Measurements from ENCODE around the gene FOXO1. TPM values are rescaled to one million over a fixed set of nuclear protein-coding genes. Genes with fewer than 3 reads are reported as not detected.

FOXO1 gene
- total and polyA plus RNA-seq, 2 of the 13 experiments (the other 11 are each of a cell fraction or from before 2014, with no cell fraction given), result 8.1 to 13.1 TPM

GRCh38 chr13:40665126-40666044 lies 1.1 kb downstream of the FOXO1 start (continued):
- TF ChIP-seq PHF8 (CRISPR knock-in tag; IDR thresholded peaks at IDR 0.05), result peak; percentile 52
- TF ChIP-seq ZNF569 (CRISPR knock-in tag; IDR thresholded peaks at IDR 0.05; ENCODE audit: borderline replicate concordance), result no peak
- TF ChIP-seq POLR2A (IDR thresholded peaks at IDR 0.05; ENCODE audit: insufficient read depth in 1 of 2, low read depth in 2 of 2, low read length in 2 of 2), result 0 out of 4 replicates have a peak, but pooled peaks of 1 of the 2 experiments have one; percentile 21
- TF ChIP-seq FLYWCH1 (CRISPR knock-in tag; IDR thresholded peaks at IDR 0.05), result no peak
- TF ChIP-seq, protein P1, sequence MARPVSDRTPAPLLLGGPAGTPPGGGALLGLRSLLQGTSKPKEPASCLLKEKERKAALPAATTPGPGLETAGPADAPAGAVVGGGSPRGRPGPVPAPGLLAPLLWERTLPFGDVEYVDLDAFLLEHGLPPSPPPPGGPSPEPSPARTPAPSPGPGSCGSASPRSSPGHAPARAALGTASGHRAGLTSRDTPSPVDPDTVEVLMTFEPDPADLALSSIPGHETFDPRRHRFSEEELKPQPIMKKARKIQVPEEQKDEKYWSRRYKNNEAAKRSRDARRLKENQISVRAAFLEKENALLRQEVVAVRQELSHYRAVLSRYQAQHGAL (CRISPR knock-in tag; IDR thresholded peaks at IDR 0.05; ENCODE audit: not compliant biosample characterization), result no peak
- TF ChIP-seq SATB2 (CRISPR knock-in tag; IDR thresholded peaks at IDR 0.05), result 0 out of 2 replicates have a peak, but pooled peaks have one; percentile 23
- TF ChIP-seq TEF (CRISPR knock-in tag; IDR thresholded peaks at IDR 0.05), result 0 out of 2 replicates have a peak, but pooled peaks have one; percentile 6
- TF ChIP-seq ZIK1 (CRISPR knock-in tag; IDR thresholded peaks at IDR 0.05; ENCODE audit: borderline replicate concordance, low read depth), result 0 out of 2 replicates have a peak, but pooled peaks have one; percentile 6
- peak; percentile 66 for TF ChIP-seq STAG1 (CRISPR knock-in tag; IDR thresholded peaks at IDR 0.05)
- TF ChIP-seq, protein P2, sequence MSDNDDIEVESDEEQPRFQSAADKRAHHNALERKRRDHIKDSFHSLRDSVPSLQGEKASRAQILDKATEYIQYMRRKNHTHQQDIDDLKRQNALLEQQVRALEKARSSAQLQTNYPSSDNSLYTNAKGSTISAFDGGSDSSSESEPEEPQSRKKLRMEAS (IDR thresholded peaks at IDR 0.05), result 0 out of 2 replicates have a peak, but pooled peaks have one; percentile 4
- TF ChIP-seq CTCF (CRISPR knock-in tag; IDR thresholded peaks at IDR 0.05), result peak; percentile 62
- TF ChIP-seq ZKSCAN1 (IDR thresholded peaks at IDR 0.05; ENCODE audit: low read length), result no peak
- TF ChIP-seq, protein P3, sequence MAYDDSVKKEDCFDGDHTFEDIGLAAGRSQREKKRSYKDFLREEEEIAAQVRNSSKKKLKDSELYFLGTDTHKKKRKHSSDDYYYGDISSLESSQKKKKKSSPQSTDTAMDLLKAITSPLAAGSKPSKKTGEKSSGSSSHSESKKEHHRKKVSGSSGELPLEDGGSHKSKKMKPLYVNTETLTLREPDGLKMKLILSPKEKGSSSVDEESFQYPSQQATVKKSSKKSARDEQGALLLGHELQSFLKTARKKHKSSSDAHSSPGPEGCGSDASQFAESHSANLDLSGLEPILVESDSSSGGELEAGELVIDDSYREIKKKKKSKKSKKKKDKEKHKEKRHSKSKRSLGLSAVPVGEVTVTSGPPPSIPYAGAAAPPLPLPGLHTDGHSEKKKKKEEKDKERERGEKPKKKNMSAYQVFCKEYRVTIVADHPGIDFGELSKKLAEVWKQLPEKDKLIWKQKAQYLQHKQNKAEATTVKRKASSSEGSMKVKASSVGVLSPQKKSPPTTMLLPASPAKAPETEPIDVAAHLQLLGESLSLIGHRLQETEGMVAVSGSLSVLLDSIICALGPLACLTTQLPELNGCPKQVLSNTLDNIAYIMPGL (CRISPR knock-in tag; IDR thresholded peaks at IDR 0.05; ENCODE audit: borderline replicate concordance in 1 of 2, low read depth in 1 of 2), result peak in 1 of 2 experiments; percentile 55; a peak in 3 of 4 replicates
- 0 out of 2 replicates have a peak, but pooled peaks have one; percentile 3 for TF ChIP-seq KLF12 (CRISPR knock-in tag; IDR thresholded peaks at IDR 0.05; ENCODE audit: borderline replicate concordance)
- peak; percentile 27; the same call in 1 of the 2 replicates for TF ChIP-seq ZNF430 (CRISPR knock-in tag; IDR thresholded peaks at IDR 0.05)
- TF ChIP-seq MED13 (CRISPR knock-in tag; IDR thresholded peaks at IDR 0.05), result 0 out of 2 replicates have a peak, but pooled peaks have one; percentile 4
- TF ChIP-seq MLX (CRISPR knock-in tag; IDR thresholded peaks at IDR 0.05), result no peak
- no peak for TF ChIP-seq NONO (IDR thresholded peaks at IDR 0.05)
- peak; percentile 10; the same call in 1 of the 2 replicates for TF ChIP-seq NONO (CRISPR knock-in tag; conservative IDR thresholded peaks at IDR 0.05)
- no peak for TF ChIP-seq ZFP36L1 (CRISPR knock-in tag; IDR thresholded peaks at IDR 0.05)
- no peak for TF ChIP-seq ZBTB26 (CRISPR knock-in tag; IDR thresholded peaks at IDR 0.05; ENCODE audit: borderline replicate concordance)
